ENCODE data around the gene SLC35A3. TPM values are rescaled to one million over a fixed set of nuclear protein-coding genes. Genes with fewer than 3 reads are reported as not detected.

The SLC35A3 gene
- total and polyA plus RNA-seq, 12 donors = 5.2 to 25.9 (median 17.5) TPM

DNA sequence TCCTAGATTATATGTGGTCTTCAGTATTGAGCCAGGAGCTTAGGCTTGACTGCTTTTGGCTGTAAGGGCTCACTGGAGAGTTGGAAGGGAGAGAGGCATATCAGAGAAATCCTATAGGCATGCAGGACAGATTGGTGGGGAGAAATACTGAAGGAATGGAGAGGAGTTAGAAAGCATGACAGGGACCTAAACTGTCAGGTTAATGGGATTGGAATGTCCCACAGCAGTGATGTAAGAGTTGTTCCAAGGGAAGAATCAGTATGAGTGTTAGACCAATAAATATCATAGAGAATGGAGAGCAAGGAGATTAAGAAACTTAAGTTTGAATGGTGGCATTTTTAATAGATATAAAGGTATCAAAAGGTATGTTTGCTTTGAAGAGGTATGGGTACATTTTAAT, 39.7 kb downstream of the SLC35A3 start:
- Histone ChIP-seq H3K4me1 (replicated peaks in 1 of 2) (no peaks in the 10 kb centered on the region), H3K27me3 (no peaks in the 10 kb centered on the region), H3K36me3 (replicated peaks in 1 of 2) (no peaks in the 10 kb centered on the region), H3K4me3 (no peak overlapping the region), H3K9me3 (replicated peaks in 1 of 3) (no peaks in the 10 kb centered on the region), H3K27ac (no peak overlapping the region)
- intact Hi-C loops (cut with DNase I) = no loop called here
- no peak for DNase-seq
- TF ChIP-seq, protein P1, sequence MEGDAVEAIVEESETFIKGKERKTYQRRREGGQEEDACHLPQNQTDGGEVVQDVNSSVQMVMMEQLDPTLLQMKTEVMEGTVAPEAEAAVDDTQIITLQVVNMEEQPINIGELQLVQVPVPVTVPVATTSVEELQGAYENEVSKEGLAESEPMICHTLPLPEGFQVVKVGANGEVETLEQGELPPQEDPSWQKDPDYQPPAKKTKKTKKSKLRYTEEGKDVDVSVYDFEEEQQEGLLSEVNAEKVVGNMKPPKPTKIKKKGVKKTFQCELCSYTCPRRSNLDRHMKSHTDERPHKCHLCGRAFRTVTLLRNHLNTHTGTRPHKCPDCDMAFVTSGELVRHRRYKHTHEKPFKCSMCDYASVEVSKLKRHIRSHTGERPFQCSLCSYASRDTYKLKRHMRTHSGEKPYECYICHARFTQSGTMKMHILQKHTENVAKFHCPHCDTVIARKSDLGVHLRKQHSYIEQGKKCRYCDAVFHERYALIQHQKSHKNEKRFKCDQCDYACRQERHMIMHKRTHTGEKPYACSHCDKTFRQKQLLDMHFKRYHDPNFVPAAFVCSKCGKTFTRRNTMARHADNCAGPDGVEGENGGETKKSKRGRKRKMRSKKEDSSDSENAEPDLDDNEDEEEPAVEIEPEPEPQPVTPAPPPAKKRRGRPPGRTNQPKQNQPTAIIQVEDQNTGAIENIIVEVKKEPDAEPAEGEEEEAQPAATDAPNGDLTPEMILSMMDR (IDR thresholded peaks at IDR 0.05) = no peak
- TF ChIP-seq POLR2A (IDR thresholded peaks at IDR 0.05) = no peak

DNA sequence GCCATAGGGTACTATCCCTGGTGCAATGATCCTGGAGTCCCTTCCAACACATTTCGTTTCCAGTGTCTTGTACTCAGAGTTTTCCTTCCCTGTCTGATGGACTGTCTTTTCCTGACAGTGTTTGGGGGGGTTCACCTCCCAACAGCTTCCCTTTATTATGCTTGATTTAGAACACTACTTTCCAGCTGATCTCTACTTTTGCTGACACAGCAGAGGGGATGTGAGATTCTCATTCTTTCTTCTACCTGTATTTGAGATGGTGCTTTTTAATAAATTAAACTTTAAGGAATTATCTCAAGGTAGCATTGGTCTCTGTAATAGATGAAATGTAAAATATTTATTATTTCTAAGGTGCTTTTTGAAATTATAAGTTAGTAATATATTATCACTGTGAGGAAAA, 41.0 kb downstream of the SLC35A3 start:
- no peak for DNase-seq
- WGBS, 4 donors = 84 to 100% (median 88%) methylated on average over 1 of the region's 1 CpG
- Histone ChIP-seq H3K4me1 (replicated peaks in 1 of 2) (no peaks in the 10 kb centered on the region), H3K36me3 (replicated peaks in 1 of 2) (no peaks in the 10 kb centered on the region), H3K27ac (no peak overlapping the region), H3K27me3 (no peaks in the 10 kb centered on the region), H3K9me3 (replicated peaks in 1 of 3) (no peaks in the 10 kb centered on the region), H3K4me3 (no peak overlapping the region)
- TF ChIP-seq POLR2A (IDR thresholded peaks at IDR 0.05) = no peak
- TF ChIP-seq, protein P1 (IDR thresholded peaks at IDR 0.05) = no peak
- intact Hi-C loops (cut with DNase I) = no loop called here

- DNase-seq = no peak
- 89 to 93% (median 91%) methylated on average over 1 of the region's 1 CpG for WGBS, 4 donors
- Histone ChIP-seq H3K27me3 (no peaks in the 10 kb centered on the region), H3K4me3 (no peak overlapping the region), H3K36me3 (replicated peaks in 1 of 2) (no peaks in the 10 kb centered on the region), H3K4me1 (replicated peaks in 1 of 2) (no peaks in the 10 kb centered on the region), H3K27ac (no peak overlapping the region), H3K9me3 (replicated peaks in 1 of 3) (no peaks in the 10 kb centered on the region)
- TF ChIP-seq POLR2A (IDR thresholded peaks at IDR 0.05) = no peak
- TF ChIP-seq, protein P1 (IDR thresholded peaks at IDR 0.05) = no peak
- intact Hi-C loops (cut with DNase I) = no loop called here
These were observed 49.4 kb downstream of the SLC35A3 start for GRCh38 chr1:100019220-100019619.

- H3K9me3 ChIP-seq (replicated peaks in 1 of 3) = no peaks in the 10 kb centered on the region
- H3K36me3 ChIP-seq (replicated peaks in 1 of 2) = no peaks in the 10 kb centered on the region
- H3K4me3 ChIP-seq = no peak overlapping the region
- no peak overlapping the region for H3K27ac ChIP-seq
- no peaks in the 10 kb centered on the region for H3K4me1 ChIP-seq (replicated peaks in 1 of 2)
- no peaks in the 10 kb centered on the region for H3K27me3 ChIP-seq
- TF ChIP-seq POLR2A (IDR thresholded peaks at IDR 0.05) = no peak
- TF ChIP-seq, protein P1 (IDR thresholded peaks at IDR 0.05) = no peak
- DNase-seq = no peak
- intact Hi-C loops (cut with DNase I) = no loop called here
- WGBS, 4 donors = 94 to 99% (median 97%) methylated on average over 6 of the region's 6 CpGs
These were observed 53.7 kb downstream of the SLC35A3 start for GRCh38 chr1:100023482-100023881.

All from adrenal gland (tissue), 12 donors.